Skin of body (tissue), 2 donors: Measurements from ENCODE around the gene KSR1. TPM values are rescaled to one million over a fixed set of nuclear protein-coding genes. Genes with fewer than 3 reads are reported as not detected.

Source experiments
- DNase-seq: peaks from one replicate; lab custom pipeline; 2025; lab: John Stamatoyannopoulos, UW
- total RNA-seq: library from RNA; depleted of rRNA; stranded (reverse); fragments of >200 nt; gene quantifications from one replicate; pipeline ENCODE4 v1.2.3, GENCODE V29; 2014

Gene KSR1
- total RNA-seq, 1 donor from 2014 or later, result 32.7 TPM

DNA sequence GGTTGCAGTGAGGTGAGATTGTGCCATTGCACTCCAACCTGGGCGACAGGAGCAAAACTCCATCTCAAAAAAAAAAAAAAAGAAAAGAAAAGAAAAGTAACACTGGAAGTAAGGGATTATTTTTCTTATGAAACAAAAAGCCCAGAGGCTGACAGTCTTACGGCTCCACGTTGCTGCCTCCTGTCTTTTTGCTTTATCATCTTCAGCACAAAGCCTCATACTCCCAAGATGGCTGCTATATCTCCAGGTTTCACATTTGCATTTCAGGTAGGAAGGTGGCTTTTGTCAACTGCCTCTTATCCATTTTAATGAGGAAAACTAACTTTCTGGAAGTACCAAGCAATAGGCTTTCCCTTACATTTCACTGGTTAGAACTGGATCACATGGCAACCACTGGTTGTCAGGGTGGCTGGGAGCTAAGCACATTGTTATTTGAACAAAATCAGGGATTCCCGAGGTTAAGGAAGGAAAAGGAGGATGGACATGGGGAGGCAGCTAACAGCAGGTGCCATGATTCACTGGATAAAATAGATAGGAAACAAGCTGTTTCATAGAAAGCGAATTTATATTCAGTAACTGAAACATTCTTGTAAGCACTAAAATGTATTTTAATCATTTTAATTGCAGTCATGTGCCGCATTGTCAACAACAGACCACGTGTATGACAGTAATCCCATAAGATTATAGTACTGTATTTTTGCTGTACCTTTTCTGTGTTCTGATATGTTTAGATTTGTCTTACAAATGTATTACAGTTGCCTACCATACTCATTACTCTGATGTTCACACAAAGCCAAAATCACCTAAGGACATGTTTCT, 58.6 kb downstream of the KSR1 start:
- DNase-seq, result no peak

DNA sequence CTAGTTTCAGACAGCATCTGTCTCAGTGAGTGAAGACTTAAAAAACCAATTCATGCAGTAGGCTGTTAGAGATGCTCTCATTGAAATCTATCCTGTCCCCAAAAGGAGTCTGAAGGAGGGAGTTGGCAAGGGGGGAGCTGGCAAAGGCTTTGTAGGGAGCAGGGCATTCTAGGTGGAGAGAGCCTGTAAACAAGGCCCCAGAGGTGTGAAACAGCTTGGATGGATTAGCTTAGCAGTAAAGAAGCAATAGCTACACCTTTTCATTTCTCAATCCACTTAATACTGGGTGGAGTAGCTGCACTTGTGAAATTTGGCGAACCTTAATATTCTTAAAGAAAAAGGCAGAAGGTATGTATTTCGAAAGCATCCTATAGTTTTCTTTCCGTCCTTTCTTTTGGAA, 61.8 kb downstream of the KSR1 start:
- no peak for DNase-seq

DNA sequence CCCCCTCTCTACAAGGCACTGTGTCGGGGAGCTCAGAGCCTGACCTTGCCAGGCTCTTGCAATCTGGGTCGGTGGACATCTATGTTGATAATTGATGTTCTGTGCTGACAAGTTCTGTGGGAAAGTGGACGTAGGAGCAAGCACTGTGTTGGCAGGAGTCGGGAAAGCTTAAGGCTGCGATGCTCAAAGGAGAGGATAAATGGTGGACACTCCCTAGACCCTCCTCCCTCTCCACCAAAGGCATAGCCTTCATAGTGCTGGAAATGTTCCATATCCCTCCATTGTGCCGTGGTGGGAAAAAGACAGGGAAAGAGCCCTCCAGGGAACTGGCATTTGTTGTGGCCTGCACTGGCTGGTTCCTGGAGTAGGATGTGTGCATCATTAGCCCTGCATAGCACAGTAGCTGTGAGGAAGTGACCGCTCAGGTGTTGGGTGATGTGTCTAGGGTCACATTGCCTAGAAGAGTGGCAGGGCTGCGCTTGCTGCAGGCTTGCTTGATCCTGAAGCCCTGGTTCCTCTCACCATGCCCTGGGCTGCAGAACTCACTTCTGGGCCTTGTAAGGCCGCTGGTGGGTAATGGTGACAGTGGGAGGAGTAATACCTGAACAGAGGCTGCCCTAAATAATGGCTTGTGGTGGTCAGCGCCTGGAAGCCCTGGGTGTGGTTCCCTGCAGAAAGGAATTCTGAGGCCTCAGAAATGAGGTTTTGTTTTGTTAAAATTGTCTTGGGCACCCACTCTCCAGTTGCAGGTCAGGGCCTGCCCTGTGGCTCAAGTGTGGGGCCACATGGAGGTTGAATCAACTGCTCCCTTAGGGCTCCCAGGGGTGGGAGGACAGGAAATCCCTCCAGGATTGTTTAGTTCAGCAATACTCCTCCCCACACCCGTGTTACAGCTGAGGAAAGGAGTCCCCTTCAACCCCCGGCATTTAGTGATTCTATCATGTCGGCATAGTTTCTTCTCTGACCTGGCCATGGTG, 62.6 kb downstream of the KSR1 start:
- no peak for DNase-seq

DNA sequence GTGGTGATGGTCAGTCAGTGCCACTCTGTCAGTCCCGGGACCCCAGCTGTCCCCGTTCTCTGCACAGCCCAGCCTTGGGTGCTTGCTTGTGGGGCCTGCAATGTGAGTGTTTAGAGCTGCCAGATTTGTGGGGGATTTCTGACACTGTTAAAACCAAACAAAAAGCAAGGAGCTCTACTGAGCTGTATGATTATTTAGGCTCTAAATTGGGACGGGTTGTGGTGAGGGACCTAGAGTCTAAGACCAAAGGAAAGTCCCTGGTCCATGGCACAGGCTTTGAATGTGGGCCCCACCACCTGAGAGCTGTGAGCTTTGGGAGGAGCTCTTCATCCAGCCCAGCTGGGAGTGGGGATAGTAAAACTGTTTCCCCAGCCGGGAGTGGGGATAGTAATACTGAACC, 63.3 kb downstream of the KSR1 start:
- no peak for DNase-seq

DNA sequence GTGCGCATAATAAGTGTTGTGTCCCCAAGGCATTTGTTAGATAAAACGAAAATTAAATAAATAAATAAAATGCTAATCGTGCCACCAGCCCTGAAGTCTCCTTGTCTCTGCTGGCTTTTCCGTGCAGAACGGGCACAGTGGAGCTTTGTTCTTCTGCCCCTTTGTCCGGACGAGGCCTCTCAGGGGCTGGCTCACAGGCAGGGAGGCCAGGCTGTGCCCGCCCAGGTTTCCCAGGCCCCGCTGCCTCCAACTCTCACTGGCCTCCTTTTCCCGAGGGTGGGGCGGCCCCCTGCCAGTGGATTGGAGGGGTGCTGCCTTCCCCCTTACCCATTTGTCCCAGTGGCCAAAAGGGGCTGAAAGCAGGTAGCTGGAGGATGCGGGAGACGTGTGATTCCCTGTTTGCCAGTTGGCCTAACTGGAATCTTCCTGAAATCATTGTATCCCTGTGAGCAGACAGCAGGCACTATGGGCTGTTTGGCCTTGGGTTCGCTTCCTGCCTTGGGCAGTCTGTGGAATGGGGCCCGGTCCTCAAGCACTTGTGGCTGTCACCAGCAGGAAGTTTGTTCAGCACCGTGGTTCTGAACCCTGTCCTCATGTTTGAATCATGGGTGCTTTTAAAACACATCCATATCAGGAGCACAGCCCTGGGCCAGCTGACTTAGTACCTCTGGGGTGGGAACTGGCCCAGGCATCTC, 64.4 kb downstream of the KSR1 start:
- DNase-seq, result no peak

DNA sequence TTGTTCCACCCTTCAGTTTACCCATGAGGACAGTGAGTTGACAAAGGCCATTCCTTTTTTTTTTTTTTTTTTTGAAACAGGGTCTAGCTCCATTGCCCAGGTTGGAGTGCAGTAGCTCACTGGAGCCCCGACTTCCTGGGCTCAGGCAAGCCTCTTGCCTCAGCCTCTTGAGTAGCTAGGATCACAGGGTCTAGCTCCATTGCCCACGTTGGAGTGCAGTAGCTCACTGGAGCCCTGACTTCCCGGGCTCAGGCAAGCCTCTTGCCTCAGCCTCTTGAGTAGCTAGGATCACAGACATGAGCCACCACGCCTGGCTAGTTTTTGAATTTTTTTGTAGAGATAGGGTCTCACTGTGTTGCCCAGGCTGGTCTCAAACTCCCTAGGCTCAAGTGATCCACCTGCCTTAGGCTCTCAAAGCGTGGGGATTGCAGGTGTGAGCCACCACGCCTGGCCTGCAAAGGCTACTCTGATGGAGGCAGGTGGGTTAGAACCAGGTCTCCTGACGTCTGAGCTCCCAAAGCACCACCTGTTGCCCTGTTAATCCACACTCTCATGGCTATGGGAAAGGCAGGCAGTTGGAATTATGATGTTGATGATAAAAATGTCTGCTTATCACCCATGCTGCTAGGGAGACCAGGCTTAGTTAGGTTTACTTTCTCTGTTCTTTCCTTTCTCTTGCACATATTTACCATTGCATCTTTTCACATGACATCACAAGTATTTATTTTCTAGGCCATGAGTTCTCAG, 65.2 kb downstream of the KSR1 start:
- DNase-seq, result no peak

DNA sequence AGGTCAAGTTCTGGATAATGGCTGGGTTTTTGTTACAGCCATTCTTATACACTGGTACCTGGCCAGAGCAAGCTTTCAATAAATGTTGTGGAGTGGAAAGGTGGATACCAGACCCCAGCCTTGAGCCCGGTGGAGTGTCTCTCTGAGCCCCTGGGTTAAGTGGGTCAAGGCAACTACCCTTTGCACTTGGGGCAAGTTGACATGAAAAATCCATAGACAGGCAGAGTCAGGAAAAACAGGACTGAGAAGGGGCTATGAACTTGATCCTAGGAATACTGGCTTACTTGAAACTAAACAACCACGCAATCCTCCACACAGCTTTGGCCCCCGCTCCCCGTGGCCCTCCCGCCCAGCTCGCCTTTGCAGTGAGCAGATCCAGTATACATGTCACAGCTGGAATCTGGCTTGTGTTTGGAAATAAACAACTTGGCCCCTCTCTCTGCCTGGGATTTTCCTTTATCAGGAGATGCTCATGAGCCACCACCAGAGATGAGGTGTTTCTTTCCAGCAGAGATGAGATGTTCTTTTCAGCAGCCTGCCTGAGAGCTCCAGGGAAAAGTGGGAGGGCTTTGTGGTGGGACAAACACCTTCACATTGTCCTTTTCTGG, 65.9 kb downstream of the KSR1 start:
- no peak for DNase-seq

DNA sequence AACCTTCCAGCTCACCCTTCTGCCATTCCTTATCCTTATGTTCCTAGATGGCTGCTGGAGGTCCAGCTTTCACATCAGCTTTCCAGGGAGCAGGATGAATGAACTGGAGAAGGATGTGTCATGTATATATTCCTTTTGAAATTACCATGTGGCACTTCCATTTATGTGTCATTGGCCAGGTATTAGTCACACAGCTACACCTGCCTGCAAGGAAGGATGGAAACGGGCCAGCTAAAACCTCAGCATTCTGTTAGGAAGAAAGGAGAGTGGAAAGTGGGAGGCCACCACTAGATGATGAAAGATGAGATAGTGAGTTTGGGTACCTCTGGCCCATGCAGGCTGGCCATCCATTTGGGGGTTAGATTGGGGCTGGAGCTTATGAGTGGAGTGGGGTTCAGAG, 67.5 kb downstream of the KSR1 start:
- no peak for DNase-seq

DNA sequence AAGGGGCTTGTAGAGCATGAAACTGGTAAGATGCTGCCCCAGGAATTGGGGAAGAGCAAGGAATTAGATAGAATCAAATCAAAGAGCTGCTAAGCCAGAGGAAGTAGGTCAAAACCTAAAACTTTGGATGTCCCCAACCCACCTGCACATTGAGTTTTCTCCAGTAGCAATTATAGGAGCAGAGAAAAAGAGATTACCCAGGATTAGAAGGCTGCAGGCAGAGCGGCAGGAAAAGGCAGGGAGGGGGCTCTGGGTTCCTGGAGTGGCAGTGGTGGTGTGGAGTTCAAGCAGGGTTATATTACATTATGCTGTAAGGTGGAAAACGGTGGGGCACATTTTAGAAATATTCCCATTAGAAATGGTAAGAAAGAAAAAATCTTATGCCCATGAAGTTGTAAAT, 68.3 kb downstream of the KSR1 start:
- no peak for DNase-seq

DNA sequence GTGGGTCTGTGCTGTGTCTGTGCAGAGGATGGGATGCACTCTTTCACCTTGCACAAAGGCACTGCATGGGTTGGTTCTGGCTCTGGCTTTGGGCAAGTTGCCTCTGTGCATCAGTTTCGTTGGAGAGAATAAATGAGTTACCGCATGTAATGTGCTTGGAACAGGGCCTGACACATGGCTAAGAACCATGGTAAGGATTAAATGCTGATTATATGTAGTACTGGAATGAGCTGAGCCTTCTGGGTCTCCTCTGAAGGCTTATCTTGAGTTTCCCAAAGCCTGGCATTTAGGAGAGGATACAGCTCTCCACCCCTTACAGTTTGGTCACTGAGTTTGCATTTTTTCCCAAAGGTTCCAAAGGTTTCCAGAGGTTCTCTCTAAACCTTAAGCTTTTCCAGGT, 69.1 kb downstream of the KSR1 start:
- no peak for DNase-seq

DNA sequence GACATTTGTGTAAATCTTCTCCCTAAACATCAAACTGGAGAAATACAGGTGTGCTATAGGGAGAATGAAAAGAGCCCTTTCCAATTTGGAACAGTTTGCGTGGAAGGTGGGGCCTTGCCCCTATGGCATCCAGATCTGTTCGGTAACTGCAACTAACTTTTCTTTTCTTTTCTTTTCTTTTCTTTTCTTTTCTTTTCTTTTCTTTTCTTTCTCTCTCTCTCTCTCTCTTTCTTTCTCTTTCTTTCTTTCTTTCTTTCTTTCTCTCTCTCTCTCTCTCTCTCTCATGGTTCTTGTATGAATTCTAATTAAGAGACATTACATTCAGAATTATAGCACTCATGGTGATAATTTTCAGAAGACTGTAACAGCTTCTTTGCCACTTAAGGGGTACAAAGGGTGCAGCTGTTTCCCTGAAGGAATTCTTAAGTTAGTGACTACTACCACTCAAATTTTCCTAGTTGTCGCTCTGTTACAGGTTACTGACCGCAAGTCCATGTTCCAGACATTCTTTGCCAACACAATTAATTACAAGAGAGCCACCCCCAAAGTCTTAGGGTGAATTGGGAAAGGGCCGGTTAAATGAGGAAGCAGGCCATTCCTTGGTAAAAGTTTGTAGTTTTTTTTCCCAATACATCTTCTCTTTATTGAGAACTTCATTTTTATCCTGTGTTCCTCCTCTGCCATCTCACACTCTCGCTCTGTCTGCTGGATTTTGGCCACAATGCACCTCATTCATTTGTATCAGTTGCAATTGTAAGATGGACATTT, 69.8 kb downstream of the KSR1 start:
- DNase-seq, result no peak

DNA sequence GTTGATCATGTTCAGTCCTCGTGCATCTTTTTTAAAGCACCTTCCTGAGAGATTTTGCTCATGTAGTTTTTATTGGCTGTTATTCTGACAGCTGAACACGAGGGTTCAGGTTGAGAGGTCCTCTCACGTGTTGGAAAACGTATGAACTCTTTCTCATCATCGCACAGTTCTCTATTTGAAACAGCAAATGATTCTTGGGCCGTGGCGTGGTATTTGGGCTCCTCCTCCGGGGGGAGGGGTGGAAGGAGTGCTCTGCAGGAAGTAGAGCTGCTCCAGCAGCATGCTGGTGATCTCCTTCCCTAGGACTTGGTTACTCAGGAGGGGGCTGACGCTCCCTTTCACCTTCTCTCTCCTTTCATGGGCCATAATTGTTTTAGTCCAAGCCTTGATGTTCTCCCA, 70.4 kb downstream of the KSR1 start:
- no peak for DNase-seq

DNA sequence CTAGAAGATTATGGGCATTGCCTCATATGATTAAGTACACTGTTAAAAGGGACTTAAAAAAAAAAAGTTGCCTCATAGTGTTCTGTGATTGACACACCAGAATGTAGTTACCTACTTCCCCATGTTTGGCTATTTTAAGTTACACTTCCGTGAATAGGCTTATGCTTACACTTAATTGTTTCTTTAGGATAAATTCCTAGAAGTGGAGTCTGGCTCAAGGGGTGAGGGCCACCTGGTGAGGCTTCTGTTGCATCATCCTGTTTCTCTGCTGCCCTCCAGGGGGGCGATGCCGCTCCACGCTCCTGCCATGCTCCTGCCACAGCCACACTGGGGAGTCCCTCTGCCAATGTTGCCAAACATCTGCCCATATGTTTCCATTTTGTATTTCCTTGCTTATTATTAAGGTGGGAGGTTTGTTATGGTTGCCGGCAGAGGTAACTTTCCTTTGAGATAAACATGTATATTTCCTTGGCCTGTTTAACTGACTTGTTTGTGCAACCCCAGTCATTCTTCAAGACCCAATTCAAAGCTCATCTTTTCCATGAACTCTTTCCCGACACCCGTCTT, 73.1 kb downstream of the KSR1 start:
- no peak for DNase-seq

DNA sequence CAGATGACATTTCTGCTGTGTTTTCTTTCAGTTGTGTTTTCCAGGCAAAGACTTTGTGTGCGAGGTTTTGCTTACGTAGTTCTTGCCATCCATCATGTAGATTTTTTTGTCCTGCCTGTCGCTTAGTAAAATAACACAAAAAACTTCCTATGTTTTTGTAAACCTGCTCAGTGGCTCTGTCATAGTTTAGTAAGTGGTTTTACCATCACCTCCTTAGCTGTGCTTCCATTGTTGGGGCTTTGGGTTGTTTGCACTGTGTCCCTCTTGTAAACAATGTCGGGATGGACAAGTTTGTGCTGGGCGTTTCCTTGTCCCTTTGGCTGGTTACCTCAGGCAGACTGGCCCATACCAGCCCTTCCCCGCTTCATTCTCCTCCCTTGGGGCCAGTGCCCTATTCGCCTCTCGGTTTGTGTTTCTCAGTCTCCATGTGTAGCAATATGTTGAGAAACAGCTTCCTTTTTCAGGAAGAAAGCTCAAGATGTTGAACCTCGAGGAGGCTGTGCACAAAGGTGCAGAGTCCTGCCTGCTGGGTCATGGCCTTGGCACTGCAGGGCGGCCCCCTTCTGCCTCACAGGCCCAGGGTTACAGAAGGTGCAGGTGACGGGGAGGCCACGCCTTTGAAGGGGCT, 74.6 kb downstream of the KSR1 start:
- DNase-seq, result no peak

DNA sequence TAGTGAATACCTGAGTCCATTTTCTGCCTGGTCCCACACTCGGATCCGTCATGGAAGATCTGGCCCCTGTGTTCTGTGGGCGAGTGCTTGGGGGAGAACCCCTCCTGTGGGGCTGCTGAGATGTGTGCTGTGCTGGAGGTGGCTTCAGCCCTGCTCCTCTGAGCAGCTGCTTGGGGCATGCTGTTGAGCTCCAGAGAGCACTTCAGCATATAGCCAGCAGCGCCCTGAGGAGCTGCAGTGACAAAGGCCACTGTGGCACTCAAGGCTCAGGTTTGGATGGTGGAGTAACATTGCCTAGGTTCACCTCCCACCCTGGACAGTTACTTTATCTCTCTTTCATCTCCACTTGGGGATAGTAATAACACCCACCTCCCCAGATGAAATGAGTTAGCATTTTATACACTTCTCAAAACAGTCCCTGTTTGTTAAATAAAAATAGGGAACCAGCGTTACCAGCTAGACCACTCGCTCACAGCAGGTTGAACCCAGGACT, 75.3 kb downstream of the KSR1 start:
- no peak for DNase-seq

DNA sequence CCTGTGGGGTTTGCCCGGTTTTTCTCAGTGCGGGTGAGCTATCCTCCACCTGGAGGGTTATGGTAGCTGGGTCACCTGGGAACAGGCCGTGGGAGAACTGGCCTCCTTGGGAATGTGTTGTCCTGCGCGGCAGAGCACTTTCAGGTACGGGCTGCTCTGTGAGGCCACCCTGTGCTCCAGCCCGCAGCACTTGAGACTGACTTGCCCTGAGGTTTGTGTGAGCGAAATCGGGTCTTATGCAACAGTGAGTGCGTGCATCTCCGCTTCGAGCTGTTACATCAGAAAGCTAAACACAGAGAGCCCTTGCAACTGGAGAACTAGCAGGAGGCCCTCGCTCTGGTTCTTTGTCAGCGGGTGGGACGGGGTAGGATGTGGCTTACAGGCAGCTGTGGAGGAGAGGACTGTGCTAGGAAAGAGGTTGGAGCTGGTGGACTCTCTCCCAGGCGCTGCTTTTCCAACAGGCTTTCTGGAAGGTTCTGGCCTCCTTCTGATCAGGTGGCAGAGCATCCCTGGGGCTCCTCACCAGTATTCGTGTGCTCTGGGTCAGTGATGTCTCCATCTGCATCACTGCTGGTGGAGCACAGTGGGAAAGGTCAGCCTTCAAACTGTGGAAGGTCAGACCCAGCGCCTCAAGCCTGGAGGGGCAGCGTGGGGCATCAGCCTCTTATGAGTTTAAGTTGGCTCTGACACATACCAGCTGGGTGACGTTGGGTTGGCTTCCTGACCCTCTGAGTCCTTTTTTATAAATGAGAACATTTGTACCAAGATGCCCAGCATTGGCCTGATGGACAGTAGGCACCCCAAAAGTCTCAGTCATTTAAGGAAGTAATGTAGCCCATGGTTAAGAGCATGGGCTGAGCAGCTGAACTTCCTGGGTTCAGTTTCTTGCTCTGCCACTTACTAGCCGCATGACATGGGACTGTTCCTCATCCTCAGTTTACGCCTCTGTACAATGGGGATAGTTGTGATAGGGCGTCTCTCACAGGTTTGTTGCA, 76.3 kb downstream of the KSR1 start:
- DNase-seq, result no peak
